LNCAP (cell line): ENCODE measurements around the gene COL5A1.

ENCODE experiments used
- TF ChIP-seq, protein P1 (sequence below): fragments of 450-650 bp; IDR thresholded peaks from 2 replicates; pipeline ENCODE4 v1.5.1; 2017; ENCODE audit warnings: mild to moderate bottlenecking

Gene COL5A1

DNA sequence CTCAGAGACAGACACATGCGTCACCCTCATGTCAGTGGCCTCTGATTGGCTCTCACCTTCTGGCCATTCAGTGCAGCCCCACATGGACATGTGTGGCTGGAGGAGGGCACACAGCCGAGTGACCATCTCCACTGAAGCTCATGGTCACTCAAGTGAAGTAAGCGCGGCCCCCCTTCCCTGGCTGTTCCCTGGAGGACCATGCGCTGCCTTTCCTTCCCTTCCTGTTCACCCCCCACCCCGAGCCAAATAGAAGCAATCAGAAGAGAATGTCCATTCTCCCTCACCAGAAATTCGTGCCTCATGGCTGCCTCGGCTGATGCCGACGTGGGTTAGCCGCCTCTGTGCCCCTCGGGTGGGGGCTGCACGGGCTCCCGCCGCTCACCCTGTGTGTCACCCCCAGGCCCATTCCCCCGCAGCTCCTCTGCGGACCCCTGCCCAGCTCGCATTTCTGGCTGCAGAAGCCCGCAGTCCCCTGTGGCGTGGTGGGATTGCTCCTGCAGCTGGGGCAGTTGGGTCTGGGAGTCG, 12.5 kb upstream of the COL5A1 start:
- TF ChIP-seq, protein P1, sequence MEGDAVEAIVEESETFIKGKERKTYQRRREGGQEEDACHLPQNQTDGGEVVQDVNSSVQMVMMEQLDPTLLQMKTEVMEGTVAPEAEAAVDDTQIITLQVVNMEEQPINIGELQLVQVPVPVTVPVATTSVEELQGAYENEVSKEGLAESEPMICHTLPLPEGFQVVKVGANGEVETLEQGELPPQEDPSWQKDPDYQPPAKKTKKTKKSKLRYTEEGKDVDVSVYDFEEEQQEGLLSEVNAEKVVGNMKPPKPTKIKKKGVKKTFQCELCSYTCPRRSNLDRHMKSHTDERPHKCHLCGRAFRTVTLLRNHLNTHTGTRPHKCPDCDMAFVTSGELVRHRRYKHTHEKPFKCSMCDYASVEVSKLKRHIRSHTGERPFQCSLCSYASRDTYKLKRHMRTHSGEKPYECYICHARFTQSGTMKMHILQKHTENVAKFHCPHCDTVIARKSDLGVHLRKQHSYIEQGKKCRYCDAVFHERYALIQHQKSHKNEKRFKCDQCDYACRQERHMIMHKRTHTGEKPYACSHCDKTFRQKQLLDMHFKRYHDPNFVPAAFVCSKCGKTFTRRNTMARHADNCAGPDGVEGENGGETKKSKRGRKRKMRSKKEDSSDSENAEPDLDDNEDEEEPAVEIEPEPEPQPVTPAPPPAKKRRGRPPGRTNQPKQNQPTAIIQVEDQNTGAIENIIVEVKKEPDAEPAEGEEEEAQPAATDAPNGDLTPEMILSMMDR, result no peak

DNA sequence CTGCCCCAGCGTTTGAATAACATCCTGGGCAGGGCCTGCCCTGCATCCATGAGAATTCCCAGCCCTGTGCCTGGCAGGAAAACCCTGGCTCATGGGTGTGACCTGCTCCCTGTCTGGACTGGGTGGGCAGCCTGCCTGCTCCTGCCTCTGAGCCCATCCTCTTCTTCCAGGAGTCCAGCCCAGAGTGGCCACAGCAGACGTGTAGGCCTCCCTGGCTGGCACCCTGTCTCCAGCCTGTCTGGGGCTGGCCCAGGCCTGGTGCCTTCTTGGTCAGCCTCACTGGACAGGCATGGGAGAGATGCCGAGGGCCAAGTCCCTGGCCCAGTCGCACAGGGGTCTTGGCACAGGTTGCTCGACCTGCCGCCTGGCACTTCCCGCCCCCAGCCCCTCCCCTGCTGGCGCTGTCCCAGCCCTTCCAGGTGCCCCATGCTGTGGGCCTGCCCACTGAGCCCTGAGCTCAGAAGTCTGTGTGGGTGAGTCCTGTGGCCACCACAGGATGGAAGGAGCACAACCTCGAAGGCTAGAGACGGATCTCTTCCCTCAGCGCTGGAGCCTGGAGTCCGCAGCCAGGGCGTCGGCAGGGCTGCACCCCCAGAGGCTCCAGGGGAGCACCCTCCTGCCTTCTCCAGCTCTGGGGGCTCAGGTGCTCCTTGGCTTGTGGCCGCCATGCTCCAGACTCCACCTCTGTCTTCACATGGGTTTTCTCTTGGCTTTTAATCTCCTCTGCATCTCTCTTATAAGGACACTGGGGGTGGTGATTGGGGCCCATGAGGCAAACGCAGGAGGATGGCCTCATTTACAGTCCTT, 11.8 kb upstream of the COL5A1 start:
- TF ChIP-seq, protein P1, result no peak

DNA sequence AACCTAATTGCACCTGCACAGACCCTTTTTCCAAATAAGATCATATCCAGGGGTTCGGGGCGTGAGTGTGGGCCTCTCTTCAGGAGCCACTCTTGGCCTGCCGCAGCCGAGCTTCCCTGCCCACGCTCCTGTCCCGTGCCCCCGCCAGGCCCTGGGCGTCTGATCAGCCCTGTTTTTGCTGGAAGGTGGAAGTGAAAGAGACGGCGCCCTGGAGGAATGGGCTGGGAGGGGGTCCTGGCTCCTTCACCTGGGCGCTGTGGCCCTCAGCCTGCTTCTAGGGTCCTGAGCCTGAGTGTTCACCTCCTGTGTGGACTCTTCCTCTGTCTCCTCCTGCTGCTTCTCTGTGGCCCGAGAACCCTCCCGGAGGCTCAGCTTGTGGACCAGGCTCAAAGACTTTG, 11.2 kb upstream of the COL5A1 start:
- TF ChIP-seq, protein P1, result no peak

DNA sequence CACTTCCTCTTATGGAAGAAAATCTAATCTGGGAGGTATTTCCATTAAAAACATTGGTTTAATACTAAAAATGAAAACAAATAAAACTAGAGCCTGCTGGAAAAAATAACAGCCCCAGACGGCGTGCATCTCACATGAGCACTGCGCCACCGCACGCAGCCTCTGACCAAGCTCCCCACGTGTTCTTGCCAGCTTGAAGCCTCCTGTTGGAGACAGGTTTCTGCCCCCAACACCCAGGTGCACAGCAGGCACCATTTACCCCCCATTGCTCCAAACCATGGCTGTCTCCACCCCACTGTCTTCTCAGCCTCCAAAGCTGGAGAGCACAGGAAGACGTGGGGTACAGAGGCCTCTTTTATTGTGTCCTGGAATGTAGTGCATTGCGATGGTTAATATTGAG, 10.7 kb upstream of the COL5A1 start:
- TF ChIP-seq, protein P1, result no peak

DNA sequence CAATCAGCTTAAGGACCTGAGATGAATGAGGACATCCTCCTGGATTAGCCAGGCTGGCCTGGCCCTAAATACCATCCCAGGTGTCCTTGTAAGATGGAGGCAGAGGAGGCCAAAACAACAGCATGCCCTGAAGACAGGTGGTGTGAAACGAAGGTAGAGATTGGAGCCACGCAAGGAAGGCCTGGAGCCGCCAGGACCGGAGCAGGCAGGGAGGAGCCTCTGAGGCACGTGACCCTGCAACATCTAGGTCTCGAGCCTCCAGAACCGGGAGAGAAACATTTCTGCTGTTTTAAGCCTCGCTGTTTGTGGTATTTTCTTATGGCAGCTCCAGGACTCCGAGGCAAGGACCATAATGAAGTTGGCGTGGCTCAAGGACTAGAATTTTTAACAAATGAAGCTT, 9.7 kb upstream of the COL5A1 start:
- TF ChIP-seq, protein P1, result no peak

DNA sequence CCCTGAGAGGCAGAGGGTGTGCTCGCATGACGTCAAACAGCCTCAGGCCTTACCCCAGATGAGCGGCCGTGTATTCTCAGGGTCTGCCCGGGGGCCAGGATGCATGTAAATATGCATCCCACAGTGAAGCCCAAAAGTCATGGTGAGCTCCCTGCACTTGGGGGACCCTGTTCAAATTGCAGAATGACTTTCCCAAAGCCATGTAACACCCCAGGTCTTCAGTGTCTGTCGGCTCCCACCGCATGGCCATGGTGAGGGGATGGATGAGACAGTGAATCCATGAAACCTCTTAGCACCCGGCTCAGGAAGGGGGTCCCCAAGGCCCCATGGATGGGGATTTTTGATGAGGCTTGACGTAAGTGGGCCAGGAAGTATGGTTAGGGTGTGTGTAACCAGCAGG, 9.3 kb upstream of the COL5A1 start:
- TF ChIP-seq, protein P1, result no peak

DNA sequence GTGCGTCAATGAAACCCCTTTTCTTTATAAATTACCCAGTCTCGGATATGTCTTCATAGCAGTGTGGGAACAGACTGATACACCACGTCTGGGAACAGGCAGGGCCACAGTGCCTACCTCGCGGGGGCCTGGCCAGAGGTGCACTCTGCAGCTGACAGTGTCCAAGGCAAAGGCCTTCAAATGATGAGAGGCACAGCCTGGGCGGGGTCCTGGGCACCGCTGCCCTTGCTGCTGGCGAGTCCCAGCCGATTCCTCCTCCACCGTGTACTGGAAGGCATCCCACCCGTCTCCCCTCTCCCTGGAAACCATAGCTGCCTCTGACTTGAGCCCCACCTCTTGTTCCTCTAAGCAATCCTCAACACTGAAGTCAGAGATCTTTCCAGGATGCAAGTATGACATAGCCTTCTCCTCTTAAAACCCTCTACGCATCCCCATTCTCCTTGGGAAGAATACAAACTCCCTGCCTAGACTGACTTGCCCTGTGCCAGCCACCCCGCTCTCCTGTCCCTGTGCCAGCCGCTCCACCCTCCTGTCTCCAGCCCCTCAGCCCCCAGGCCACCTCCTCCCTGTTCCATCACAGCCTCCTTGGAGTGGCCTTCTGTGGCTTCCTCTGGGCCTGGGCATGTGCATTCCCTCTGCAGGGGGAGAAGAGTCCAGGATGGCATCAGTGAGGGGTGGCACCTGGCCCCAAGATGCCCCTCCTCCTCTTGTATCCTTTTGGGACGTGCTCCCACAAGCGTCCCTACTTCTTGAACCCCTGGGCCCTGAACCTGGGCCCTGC, 8.1 kb upstream of the COL5A1 start:
- TF ChIP-seq, protein P1, result no peak
